ENCODE data around the gene MYO1B. TPM values are rescaled to one million over a fixed set of nuclear protein-coding genes. Genes with fewer than 3 reads are reported as not detected.

Gene MYO1B
- total and polyA plus RNA-seq, 10 of the 15 experiments (the other 5 are each of a cell fraction or from before 2014, with no cell fraction given), result 0.10 to 4.2 (median 1.6) TPM

DNA sequence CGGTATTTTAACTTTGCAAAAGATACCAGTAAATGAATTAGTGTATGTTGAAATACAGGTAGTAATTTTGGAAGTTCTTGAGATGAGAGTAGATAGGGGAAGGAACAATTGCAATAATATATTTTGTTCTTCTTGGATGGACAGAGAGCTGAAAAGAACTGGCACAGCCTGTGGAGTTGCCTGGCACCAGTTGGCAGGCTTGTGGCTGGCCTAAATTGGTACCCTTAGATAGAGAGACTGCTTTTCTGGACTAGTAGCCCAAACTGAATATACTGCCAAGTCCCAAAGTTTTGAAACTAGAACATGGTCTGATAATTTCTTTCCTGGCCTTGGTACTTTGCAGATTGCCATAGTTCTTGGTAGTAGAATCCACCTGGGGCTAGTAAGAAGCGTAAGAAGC, 26.9 kb downstream of the MYO1B start:
- Histone ChIP-seq H3K4me1 (ENCODE audit: control insufficient read depth, insufficient read depth, low read length) (no peaks in the 10 kb centered on the region), H4K20me1 (ENCODE audit: control insufficient read depth, insufficient read depth) (no peaks in the 10 kb centered on the region), H3K27me3 (replicated peaks in 1 of 2; ENCODE audit: control insufficient read depth in 2 of 2, insufficient read depth in 2 of 2, low read length in 1 of 2) (peaks cover 0 to 6% of the 10 kb centered on the region in 2 experiments; a peak in 2 of 4 replicates), H3K79me2 (ENCODE audit: control insufficient read depth, insufficient read depth, low read length) (no peaks in the 10 kb centered on the region), H3K36me3 (ENCODE audit: control insufficient read depth in 2 of 2, insufficient read depth in 2 of 2, low read length in 1 of 2) (no peaks in the 10 kb centered on the region), H3K9me3 (replicated peaks; ENCODE audit: control insufficient read depth, insufficient read depth, low read length) (no peaks in the 10 kb centered on the region), H3K27ac (ENCODE audit: control insufficient read depth, insufficient read depth) (no peak overlapping the region), H3K4me3 (no peak overlapping the region), H3K9ac (ENCODE audit: control insufficient read depth, insufficient read depth, low read length) (no peak overlapping the region), H3K4me2 (ENCODE audit: control insufficient read depth, insufficient read depth) (no peak overlapping the region), H2AFZ (ENCODE audit: control insufficient read depth, low read depth, low read length) (no peak overlapping the region)
- CTCF ChIA-PET, result no interaction called here
- DNase-seq (ENCODE audit: low read depth, low spot score) (no peak), ATAC-seq (no peak), FAIRE-seq (no peak)
- RAD21 ChIA-PET (ENCODE audit: unreplicated experiment), result no interaction called here
- SMC1A ChIA-PET (ENCODE audit: uncharacterized antibody, unreplicated experiment), result no interaction called here
- no TSS peak for BruUV-seq (replicated peaks)
- POLR2A ChIA-PET, result interaction anchor here (0.6 kb wide), 1 partner anchor 1073 kb away, joined by 6 read pairs; no protein-coding TSS in a partner anchor
- 29% methylated on average over 2 of the region's 2 CpGs for WGBS (ENCODE audit: insufficient coverage, insufficient replicate concordance, low lambda C conversion rate, missing lambda C conversion rate)
- in situ Hi-C loops (cut with MboI), result no loop called here
- TF ChIP-seq NBN (IDR thresholded peaks at IDR 0.05) (no peak), PBX3 (IDR thresholded peaks at IDR 0.05; ENCODE audit: insufficient replicate concordance, low read depth, low read length) (no peak)
- intact Hi-C loops (cut with micrococcal nuclease; ENCODE audit: unreplicated experiment), result no loop called here

- ChIA-PET POLR2A (no interaction called here), SMC1A (ENCODE audit: uncharacterized antibody, unreplicated experiment) (no interaction called here), RAD21 (ENCODE audit: unreplicated experiment) (no interaction called here), CTCF (no interaction called here)
- Histone ChIP-seq H3K9me3 (replicated peaks; ENCODE audit: control insufficient read depth, insufficient read depth, low read length) (no peaks in the 10 kb centered on the region), H3K9ac (ENCODE audit: control insufficient read depth, insufficient read depth, low read length) (no peak overlapping the region), H3K4me2 (ENCODE audit: control insufficient read depth, insufficient read depth) (peak overlapping the region; percentile 43; the same call in 1 of the 2 replicates), H3K4me1 (ENCODE audit: control insufficient read depth, insufficient read depth, low read length) (no peaks in the 10 kb centered on the region), H4K20me1 (ENCODE audit: control insufficient read depth, insufficient read depth) (no peaks in the 10 kb centered on the region), H3K4me3 (no peak overlapping the region; the same call in 1 of the 2 replicates), H3K36me3 (ENCODE audit: control insufficient read depth in 2 of 2, insufficient read depth in 2 of 2, low read length in 1 of 2) (no peaks in the 10 kb centered on the region), H2AFZ (ENCODE audit: control insufficient read depth, low read depth, low read length) (no peak overlapping the region), H3K27me3 (replicated peaks in 1 of 2; ENCODE audit: control insufficient read depth in 2 of 2, insufficient read depth in 2 of 2, low read length in 1 of 2) (peaks cover 0 to 3% of the 10 kb centered on the region in 2 experiments; a peak in 2 of 4 replicates), H3K27ac (ENCODE audit: control insufficient read depth, insufficient read depth) (no peak overlapping the region), H3K79me2 (ENCODE audit: control insufficient read depth, insufficient read depth, low read length) (no peaks in the 10 kb centered on the region)
- no peak for TF ChIP-seq NR2C2 (IDR thresholded peaks at IDR 0.05; ENCODE audit: borderline replicate concordance, control insufficient read depth, insufficient read length, low read depth)
- TF ChIP-seq MEF2B (IDR thresholded peaks at IDR 0.05; ENCODE audit: partially characterized antibody, poor library complexity, severe bottlenecking), result peak; percentile 13
- 0 out of 2 replicates have a peak, but pooled peaks have one; percentile 57 for TF ChIP-seq MEF2A (IDR thresholded peaks at IDR 0.05; ENCODE audit: insufficient read depth, low read depth, low read length)
- no peak for TF ChIP-seq SREBF2 (IDR thresholded peaks at IDR 0.05; ENCODE audit: low read length)
- peak; percentile 62; the same call in 1 of the 2 replicates for TF ChIP-seq SPI1 (IDR thresholded peaks at IDR 0.05; ENCODE audit: borderline replicate concordance, insufficient read depth, low read depth, low read length)
- peak; percentile 36 to 38; a peak in 1 of 4 replicates for TF ChIP-seq BHLHE40 (IDR thresholded peaks at IDR 0.05; ENCODE audit: borderline replicate concordance in 1 of 2, low read depth in 2 of 2, low read length in 1 of 2)
- TF ChIP-seq REST (IDR thresholded peaks at IDR 0.05; ENCODE audit: low read depth, low read length), result no peak
- no TSS peak for BruUV-seq (replicated peaks)
- peak; percentile 36; the same call in 1 of the 3 replicates for ATAC-seq
- intact Hi-C loops (cut with micrococcal nuclease; ENCODE audit: unreplicated experiment) (no loop called here), in situ Hi-C loops (cut with MboI) (no loop called here)
- 26% methylated on average over 2 of the region's 2 CpGs for WGBS (ENCODE audit: insufficient coverage, insufficient replicate concordance, low lambda C conversion rate, missing lambda C conversion rate)
- DNase-seq (ENCODE audit: low read depth, low spot score), result peak; percentile 8
- FAIRE-seq, result no peak
Observed at GRCh38 chr2:191274413-191274815, 29.2 kb downstream of the MYO1B start.

All from GM12878 (cell line).